Gastroesophageal sphincter (tissue), 4 donors: ENCODE results near the gene B3GALT4. TPM values are rescaled to one million over a fixed set of nuclear protein-coding genes. Genes with fewer than 3 reads are reported as not detected.

Experiments
- ATAC-seq: fragments of 150-250 bp; one replicate; pipeline ENCODE4 v1.9.1; 2016; ENCODE audit warnings: mild to moderate bottlenecking, moderate library complexity
- H3K27ac ChIP-seq, 4 donors: fragments of 200-600 bp; sonication (generic) in 3 of 4; 1 replicate in 3 of 4; 2 replicates in 1 of 4; pipeline ENCODE4 v1.5.1; 2016 to 2019
- H3K27me3 ChIP-seq: fragments of 200-600 bp; sonication (generic); one replicate; pipeline ENCODE4 v1.5.1; 2019
- H3K36me3 ChIP-seq, 2 donors: fragments of 200-600 bp; sonication (generic); one replicate each; pipeline ENCODE4 v1.5.1; 2019; ENCODE audit warnings: control low read depth in 1 of 2
- H3K4me1 ChIP-seq, 3 donors: fragments of 200-600 bp; sonication (generic); 1 replicate in 2 of 3; 2 replicates in 1 of 3; pipeline ENCODE4 v1.5.1; 2016 to 2019; ENCODE audit warnings: control low read depth in 2 of 3
- H3K4me3 ChIP-seq, 2 donors: fragments of 200-600 bp; sonication (generic); one replicate each; pipeline ENCODE4 v1.5.1; 2019; ENCODE audit warnings: mild to moderate bottlenecking in 1 of 2, moderate library complexity in 1 of 2
- H3K9me3 ChIP-seq, 3 donors: fragments of 200-600 bp; sonication (generic); one replicate each; pipeline ENCODE4 v1.5.1; 2017 to 2019; ENCODE audit warnings: control low read depth in 2 of 3
- EP300 ChIP-seq: sonication (generic); formaldehyde crosslinking; IDR thresholded peaks from one replicate; pipeline ENCODE4 v1.6.1; 2017; ENCODE audit warnings: antibody characterized with exemption, mild to moderate bottlenecking
- POLR2A ChIP-seq, 2 donors: fragments of 450-650 bp; IDR thresholded peaks; one replicate each; pipeline ENCODE4 v1.6.1; 2017; ENCODE audit warnings: antibody characterized with exemption in 2 of 2, mild to moderate bottlenecking in 2 of 2, moderate library complexity in 1 of 2
- POLR2AphosphoS5 ChIP-seq: sonication (generic); formaldehyde crosslinking; IDR thresholded peaks from one replicate; pipeline ENCODE4 v1.6.1; 2017; ENCODE audit warnings: antibody characterized with exemption
- WGBS, 2 donors: methylation state at CpG; one replicate each; pipeline ENCODE4 v1.1.5; 2018; ENCODE audit warnings: low coverage in 1 of 2; 5-methylcytosine and 5-hydroxymethylcytosine counted together
- total RNA-seq, 4 donors: library from RNA; depleted of rRNA; stranded (reverse); fragments of >200 nt; gene quantifications; one replicate each; pipeline ENCODE4 v1.1.0, GENCODE V29; 2016
- TF ChIP-seq, protein P1 (sequence below), 4 experiments: fragments of 200-600 bp in 2 of 4; fragments of 450-650 bp in 2 of 4; sonication (generic) in 1 of 4; IDR thresholded peaks; one replicate each; pipeline ENCODE4 v1.5.1; 2017 to 2019; ENCODE audit warnings: antibody characterized with exemption in 4 of 4, mild to moderate bottlenecking in 2 of 4, moderate library complexity in 2 of 4

B3GALT4 gene
- total RNA-seq, 4 donors from 2014 or later: 12.2 to 23.8 (median 17.3) TPM

GRCh38 chr6:33313105-33313708 is 36.3 kb downstream of the B3GALT4 start:
- peak overlapping the region; percentile 81 to 98 (median 94) for H3K27ac ChIP-seq
- H3K36me3 ChIP-seq: peaks cover 0 to 36% of the 10 kb centered on the region in 2 donors
- TF ChIP-seq EP300 (no peak), POLR2AphosphoS5 (no peak), POLR2A (IDR thresholded peaks at IDR 0.05) (no peak)
- TF ChIP-seq, protein P1, sequence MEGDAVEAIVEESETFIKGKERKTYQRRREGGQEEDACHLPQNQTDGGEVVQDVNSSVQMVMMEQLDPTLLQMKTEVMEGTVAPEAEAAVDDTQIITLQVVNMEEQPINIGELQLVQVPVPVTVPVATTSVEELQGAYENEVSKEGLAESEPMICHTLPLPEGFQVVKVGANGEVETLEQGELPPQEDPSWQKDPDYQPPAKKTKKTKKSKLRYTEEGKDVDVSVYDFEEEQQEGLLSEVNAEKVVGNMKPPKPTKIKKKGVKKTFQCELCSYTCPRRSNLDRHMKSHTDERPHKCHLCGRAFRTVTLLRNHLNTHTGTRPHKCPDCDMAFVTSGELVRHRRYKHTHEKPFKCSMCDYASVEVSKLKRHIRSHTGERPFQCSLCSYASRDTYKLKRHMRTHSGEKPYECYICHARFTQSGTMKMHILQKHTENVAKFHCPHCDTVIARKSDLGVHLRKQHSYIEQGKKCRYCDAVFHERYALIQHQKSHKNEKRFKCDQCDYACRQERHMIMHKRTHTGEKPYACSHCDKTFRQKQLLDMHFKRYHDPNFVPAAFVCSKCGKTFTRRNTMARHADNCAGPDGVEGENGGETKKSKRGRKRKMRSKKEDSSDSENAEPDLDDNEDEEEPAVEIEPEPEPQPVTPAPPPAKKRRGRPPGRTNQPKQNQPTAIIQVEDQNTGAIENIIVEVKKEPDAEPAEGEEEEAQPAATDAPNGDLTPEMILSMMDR (IDR thresholded peaks at IDR 0.05): no peak
- 0% methylated on average over 1 to 14 of the region's 33 CpGs for WGBS, 2 donors
- no peaks in the 10 kb centered on the region for H3K27me3 ChIP-seq
- H3K4me3 ChIP-seq: peak overlapping the region; percentile 70 to 89
- no peaks in the 10 kb centered on the region for H3K9me3 ChIP-seq
- peaks cover 0 to 69% (median 13%) of the 10 kb centered on the region in 3 donors for H3K4me1 ChIP-seq
- no peak for ATAC-seq

- TF ChIP-seq POLR2AphosphoS5 (peak; percentile 59), EP300 (no peak), POLR2A (IDR thresholded peaks at IDR 0.05) (peak; percentile 24 to 45)
- TF ChIP-seq, protein P1 (IDR thresholded peaks at IDR 0.05): no peak
- peak within 1 kb of the TSS; percentile 70 to 89 for H3K4me3 ChIP-seq
- no peaks in the 10 kb centered on the region for H3K27me3 ChIP-seq
- peak; percentile 6 for ATAC-seq
- peaks cover 0 to 69% (median 13%) of the 10 kb centered on the region in 3 donors for H3K4me1 ChIP-seq
- whole genome bisulfite sequencing, 2 donors: 0% methylated on average over 10 to 13 of the region's 47 CpGs
- H3K9me3 ChIP-seq: no peaks in the 10 kb centered on the region
- peak within 1 kb of the TSS; percentile 81 to 98 (median 94) for H3K27ac ChIP-seq
- H3K36me3 ChIP-seq: peaks cover 0 to 35% of the 10 kb centered on the region in 2 donors
Observed at GRCh38 chr6:33313709-33314514, 37.0 kb downstream of the B3GALT4 start, which contains the start of gene TAPBP. TAPBP (minus strand) TSS chr6:33314078; CDS start chr6:33314041, 37 bp downstream.

GRCh38 chr6:33314515-33314942 is 37.6 kb downstream of the B3GALT4 start:
- H3K27me3 ChIP-seq: no peaks in the 10 kb centered on the region
- peaks cover 0 to 41% of the 10 kb centered on the region in 2 donors for H3K36me3 ChIP-seq
- TF ChIP-seq, protein P1 (IDR thresholded peaks at IDR 0.05): no peak
- no peak for TF ChIP-seq POLR2A (IDR thresholded peaks at IDR 0.05)
- TF ChIP-seq POLR2AphosphoS5: no peak
- TF ChIP-seq EP300: no peak
- H3K27ac ChIP-seq: peak overlapping the region; percentile 81 to 98 (median 94)
- 3% methylated on average over 7 to 9 of the region's 10 CpGs for WGBS, 2 donors
- peaks cover 0 to 75% (median 13%) of the 10 kb centered on the region in 3 donors for H3K4me1 ChIP-seq
- no peaks in the 10 kb centered on the region for H3K9me3 ChIP-seq
- peak; percentile 35 for ATAC-seq
- H3K4me3 ChIP-seq: peak overlapping the region; percentile 70 to 89

- ATAC-seq: no peak
- H3K36me3 ChIP-seq: peaks cover 0 to 42% of the 10 kb centered on the region in 2 donors
- H3K9me3 ChIP-seq: no peaks in the 10 kb centered on the region
- 18% methylated on average over 5 of the region's 47 CpGs; no CpG with 5 or more reads in 1 of the 2 donors for WGBS, 2 donors
- peaks cover 0 to 81% (median 13%) of the 10 kb centered on the region in 3 donors for H3K4me1 ChIP-seq
- H3K27me3 ChIP-seq: no peaks in the 10 kb centered on the region
- H3K27ac ChIP-seq: peak overlapping the region; percentile 40 to 98 (median 94)
- peak overlapping the region; percentile 70 to 89 for H3K4me3 ChIP-seq
- TF ChIP-seq POLR2A (IDR thresholded peaks at IDR 0.05) (no peak), EP300 (no peak), POLR2AphosphoS5 (no peak)
- TF ChIP-seq, protein P1 (IDR thresholded peaks at IDR 0.05): no peak
Observed at GRCh38 chr6:33314943-33315792, 38.2 kb downstream of the B3GALT4 start.
